Panc1 (cell line): ENCODE results near the gene ANGPTL7.
A peak's percentile ranks its signal among the peaks of the same experiment; 100 is the strongest.
"Not testable (repeated sequence)": the region's sequence is repeated elsewhere in the genome, so short reads cannot be mapped to it uniquely, and the experiment has no call there.

ENCODE experiments used
- TCF7L2 ChIP-seq: IDR thresholded peaks from 2 replicates; pipeline ENCODE4 v1.6.1; 2011; ENCODE audit warnings: mild to moderate bottlenecking, low read depth, low read length, inconsistent platforms
- TF ChIP-seq, protein P1 (sequence below): fragments of 450-650 bp; IDR thresholded peaks from 2 replicates; pipeline ENCODE4 v1.5.1; 2017; ENCODE audit warnings: mild to moderate bottlenecking
- TF ChIP-seq, protein P2 (sequence below), 2 experiments: IDR thresholded peaks; 2 replicates each; pipeline ENCODE4 v1.6.1; 2011 to 2012; ENCODE audit warnings: low read depth in 2 of 2, control low read depth in 1 of 2, low read length in 1 of 2, mild to moderate bottlenecking in 1 of 2, moderate library complexity in 1 of 2; ENCODE audit not compliant: insufficient read depth in 1 of 2

GRCh38 chr1:11179749-11180148 is 9.4 kb upstream of the ANGPTL7 start:
- TF ChIP-seq, protein P1, sequence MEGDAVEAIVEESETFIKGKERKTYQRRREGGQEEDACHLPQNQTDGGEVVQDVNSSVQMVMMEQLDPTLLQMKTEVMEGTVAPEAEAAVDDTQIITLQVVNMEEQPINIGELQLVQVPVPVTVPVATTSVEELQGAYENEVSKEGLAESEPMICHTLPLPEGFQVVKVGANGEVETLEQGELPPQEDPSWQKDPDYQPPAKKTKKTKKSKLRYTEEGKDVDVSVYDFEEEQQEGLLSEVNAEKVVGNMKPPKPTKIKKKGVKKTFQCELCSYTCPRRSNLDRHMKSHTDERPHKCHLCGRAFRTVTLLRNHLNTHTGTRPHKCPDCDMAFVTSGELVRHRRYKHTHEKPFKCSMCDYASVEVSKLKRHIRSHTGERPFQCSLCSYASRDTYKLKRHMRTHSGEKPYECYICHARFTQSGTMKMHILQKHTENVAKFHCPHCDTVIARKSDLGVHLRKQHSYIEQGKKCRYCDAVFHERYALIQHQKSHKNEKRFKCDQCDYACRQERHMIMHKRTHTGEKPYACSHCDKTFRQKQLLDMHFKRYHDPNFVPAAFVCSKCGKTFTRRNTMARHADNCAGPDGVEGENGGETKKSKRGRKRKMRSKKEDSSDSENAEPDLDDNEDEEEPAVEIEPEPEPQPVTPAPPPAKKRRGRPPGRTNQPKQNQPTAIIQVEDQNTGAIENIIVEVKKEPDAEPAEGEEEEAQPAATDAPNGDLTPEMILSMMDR = not testable (repeated sequence)
- TF ChIP-seq, protein P2, sequence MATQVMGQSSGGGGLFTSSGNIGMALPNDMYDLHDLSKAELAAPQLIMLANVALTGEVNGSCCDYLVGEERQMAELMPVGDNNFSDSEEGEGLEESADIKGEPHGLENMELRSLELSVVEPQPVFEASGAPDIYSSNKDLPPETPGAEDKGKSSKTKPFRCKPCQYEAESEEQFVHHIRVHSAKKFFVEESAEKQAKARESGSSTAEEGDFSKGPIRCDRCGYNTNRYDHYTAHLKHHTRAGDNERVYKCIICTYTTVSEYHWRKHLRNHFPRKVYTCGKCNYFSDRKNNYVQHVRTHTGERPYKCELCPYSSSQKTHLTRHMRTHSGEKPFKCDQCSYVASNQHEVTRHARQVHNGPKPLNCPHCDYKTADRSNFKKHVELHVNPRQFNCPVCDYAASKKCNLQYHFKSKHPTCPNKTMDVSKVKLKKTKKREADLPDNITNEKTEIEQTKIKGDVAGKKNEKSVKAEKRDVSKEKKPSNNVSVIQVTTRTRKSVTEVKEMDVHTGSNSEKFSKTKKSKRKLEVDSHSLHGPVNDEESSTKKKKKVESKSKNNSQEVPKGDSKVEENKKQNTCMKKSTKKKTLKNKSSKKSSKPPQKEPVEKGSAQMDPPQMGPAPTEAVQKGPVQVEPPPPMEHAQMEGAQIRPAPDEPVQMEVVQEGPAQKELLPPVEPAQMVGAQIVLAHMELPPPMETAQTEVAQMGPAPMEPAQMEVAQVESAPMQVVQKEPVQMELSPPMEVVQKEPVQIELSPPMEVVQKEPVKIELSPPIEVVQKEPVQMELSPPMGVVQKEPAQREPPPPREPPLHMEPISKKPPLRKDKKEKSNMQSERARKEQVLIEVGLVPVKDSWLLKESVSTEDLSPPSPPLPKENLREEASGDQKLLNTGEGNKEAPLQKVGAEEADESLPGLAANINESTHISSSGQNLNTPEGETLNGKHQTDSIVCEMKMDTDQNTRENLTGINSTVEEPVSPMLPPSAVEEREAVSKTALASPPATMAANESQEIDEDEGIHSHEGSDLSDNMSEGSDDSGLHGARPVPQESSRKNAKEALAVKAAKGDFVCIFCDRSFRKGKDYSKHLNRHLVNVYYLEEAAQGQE (IDR thresholded peaks at IDR 0.05; ENCODE audit: insufficient read depth in 1 of 2, low read depth in 2 of 2, low read length in 1 of 2) = not testable (repeated sequence)
- TF ChIP-seq TCF7L2 = 0 out of 2 replicates have a peak, but pooled peaks have one; percentile 15
